Naive thymus-derived CD4-positive, alpha-beta T cell (primary cell): Measurements from ENCODE around the gene CIB1. TPM values are rescaled to one million over a fixed set of nuclear protein-coding genes. Genes with fewer than 3 reads are reported as not detected.

ENCODE experiments used
- ATAC-seq: fragments of 150-1000 bp; cut with Tn5 transposase; 2 replicates; pipeline ENCODE4 v1.10.0; 2021; ENCODE audit warnings: mild to moderate bottlenecking, moderate library complexity
- CTCF ChIA-PET: fragments of 350-600 bp; sonication (Branson Sonifier 250); formaldehyde crosslinking; loops from one replicate; lab custom pipeline; 2021; ENCODE audit warnings: antibody characterized with exemption; lab: Charles Lee
- POLR2A ChIA-PET: fragments of 350-600 bp; sonication (Branson Sonifier 250); formaldehyde crosslinking; loops from one replicate; lab custom pipeline; 2021; ENCODE audit warnings: antibody characterized with exemption, inconsistent platforms; lab: Charles Lee
- DNase-seq, 9 donors: peaks; one replicate each; pipeline versions ENCODE4 v3.0.0 to v3.0.0-alpha.2; 2020 to 2022; ENCODE audit warnings: mixed read lengths in 1 of 9
- H3K27ac ChIP-seq: one replicate; pipeline ENCODE4 v1.7.0; 2013; ENCODE audit warnings: mild to moderate bottlenecking, low read depth, low read length, moderate library complexity
- H3K27me3 ChIP-seq, 2 donors: one replicate each; pipeline ENCODE4 v1.7.0; 2013; ENCODE audit warnings: low read length in 2 of 2, mild to moderate bottlenecking in 2 of 2, moderate library complexity in 2 of 2; ENCODE audit not compliant: control insufficient read depth in 2 of 2, insufficient read depth in 2 of 2
- H3K36me3 ChIP-seq, 3 experiments: 1 replicate in 2 of 3; 2 replicates in 1 of 3; pipeline ENCODE4 v1.7.0; 2013; ENCODE audit warnings: low read length in 3 of 3, mild to moderate bottlenecking in 3 of 3, moderate library complexity in 1 of 3; ENCODE audit not compliant: insufficient read depth in 3 of 3, control insufficient read depth in 2 of 3
- H3K4me1 ChIP-seq, 2 donors: one replicate each; pipeline ENCODE4 v1.7.0; 2013; ENCODE audit warnings: low read length in 2 of 2, mild to moderate bottlenecking in 2 of 2, moderate library complexity in 1 of 2; ENCODE audit not compliant: control insufficient read depth in 2 of 2, insufficient read depth in 2 of 2
- H3K4me3 ChIP-seq: 2 replicates; pipeline ENCODE4 v1.7.0; 2013; ENCODE audit warnings: mild to moderate bottlenecking, low read length
- H3K9me3 ChIP-seq, 3 experiments: 1 replicate in 2 of 3; 2 replicates in 1 of 3; pipeline ENCODE4 v1.7.0; 2013; ENCODE audit warnings: low read length in 3 of 3; ENCODE audit not compliant: control insufficient read depth in 2 of 3
- H3K27ac Mint-ChIP-seq, 9 donors: one replicate each; pipeline ENCODE4 v1.8.0; 2020 to 2022; ENCODE audit warnings: mixed read lengths in 9 of 9, mild to moderate bottlenecking in 8 of 9, moderate library complexity in 5 of 9, inconsistent platforms in 2 of 9
- H3K27me3 Mint-ChIP-seq, 5 donors: one replicate each; pipeline ENCODE4 v1.8.0; 2021 to 2022; ENCODE audit warnings: mixed read lengths in 5 of 5, mild to moderate bottlenecking in 1 of 5
- H3K36me3 Mint-ChIP-seq, 5 donors: one replicate each; pipeline ENCODE4 v1.8.0; 2020 to 2022; ENCODE audit warnings: mixed read lengths in 5 of 5, mild to moderate bottlenecking in 3 of 5, inconsistent platforms in 1 of 5
- H3K4me1 Mint-ChIP-seq, 7 donors: one replicate each; pipeline ENCODE4 v1.8.0; 2020 to 2022; ENCODE audit warnings: mixed read lengths in 7 of 7, mild to moderate bottlenecking in 3 of 7, inconsistent platforms in 1 of 7
- H3K4me3 Mint-ChIP-seq, 10 donors: one replicate each; pipeline ENCODE4 v1.8.0; 2020 to 2022; ENCODE audit warnings: mild to moderate bottlenecking in 10 of 10, mixed read lengths in 10 of 10, moderate library complexity in 6 of 10, inconsistent platforms in 2 of 10
- H3K9me3 Mint-ChIP-seq, 11 donors: one replicate each; pipeline ENCODE4 v1.8.0; 2020 to 2022; ENCODE audit warnings: mixed read lengths in 11 of 11, mild to moderate bottlenecking in 4 of 11, inconsistent platforms in 1 of 11, moderate library complexity in 1 of 11
- intact Hi-C, 2 donors: fragments of 100-400 bp; cut with micrococcal nuclease; formaldehyde crosslinking; loops; one replicate each; pipeline ENCODE4 v1.15.1; 2023
- polyA plus RNA-seq, 2 donors: library from polyadenylated mRNA; unstranded; fragments of 300-500 nt; fragmentation: Illumina TruSeq; gene quantifications; one replicate each; pipeline ENCODE4 v1.2.3, GENCODE V29; 2021
- total RNA-seq, 6 experiments: library from RNA in 5 of 6; stranded (reverse) in 5 of 6; gene quantifications; 1 replicate in 5 of 6; 2 replicates in 1 of 6; pipeline ENCODE4 v1.2.3 and lab custom pipeline; 2021 to 2026

CIB1 gene
- total and polyA plus RNA-seq, 7 experiments from 2014 or later: 76.8 to 229 (median 133) TPM

DNA sequence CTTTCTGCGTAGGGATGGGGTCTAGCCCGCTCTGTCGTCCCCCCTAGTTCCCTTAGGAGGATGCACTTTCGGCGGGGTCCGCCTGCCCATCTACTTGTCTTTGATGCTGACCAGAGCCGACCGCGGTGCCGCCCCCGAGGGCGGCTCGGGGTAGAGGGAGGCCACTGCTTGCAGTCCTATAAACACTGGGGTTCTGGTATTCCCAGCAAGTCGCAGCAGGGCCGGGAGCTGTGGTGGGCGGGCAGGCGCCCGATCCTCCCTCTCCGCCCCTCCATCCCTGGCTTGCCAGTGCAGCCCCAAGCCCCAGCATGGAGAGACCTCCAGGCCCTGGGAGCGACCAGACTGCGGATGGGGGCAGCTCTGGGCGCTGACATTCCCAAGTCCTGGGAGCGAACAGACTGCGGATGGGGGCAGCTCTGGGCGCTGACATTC is 31.8 kb downstream of the CIB1 start:
- Mint-ChIP-seq H3K27ac (peak overlapping the region in 5 of 9 donors; percentile 75 to 88 (median 78)), H3K36me3 (peaks cover 0 to 3% (median 0%) of the 10 kb centered on the region in 5 donors), H3K4me3 (peak overlapping the region; percentile 81 to 96 (median 88)), H3K4me1 (peaks cover 21 to 36% (median 26%) of the 10 kb centered on the region in 7 donors), H3K9me3 (peaks cover 0 to 2% (median 0%) of the 10 kb centered on the region in 11 donors), H3K27me3 (peaks cover 0 to 3% (median 0%) of the 10 kb centered on the region in 5 donors)
- intact Hi-C loops: loop anchor here (1.0 to 5.0 kb wide), 7 partner anchors 11 to 100 kb away; partner anchors contain the start of genes CIB1 (in 1 of the 2), IDH2 (in 1 of the 2) and NGRN (in 1 of the 2)
- Histone ChIP-seq H3K36me3 (no peaks in the 10 kb centered on the region), H3K27me3 (no peaks in the 10 kb centered on the region), H3K4me1 (peaks cover 11 to 23% of the 10 kb centered on the region in 2 donors), H3K4me3 (peak overlapping the region; percentile 67), H3K27ac (peak overlapping the region; percentile 85), H3K9me3 (no peaks in the 10 kb centered on the region)
- DNase-seq (no peak), ATAC-seq (no peak)
- ChIA-PET POLR2A (interaction anchor here (0.8 to 6.6 kb wide), 14 partner anchors 8 to 103 kb away, joined by 3 to 95 read pairs (median 4); partner anchors contain the start of genes CIB1, GDPGP1, NGRN and TTLL13), CTCF (interaction anchor here (1.0 to 1.1 kb wide), 2 partner anchors 12 to 29 kb away, joined by 3 read pairs; no protein-coding TSS in a partner anchor)

DNA sequence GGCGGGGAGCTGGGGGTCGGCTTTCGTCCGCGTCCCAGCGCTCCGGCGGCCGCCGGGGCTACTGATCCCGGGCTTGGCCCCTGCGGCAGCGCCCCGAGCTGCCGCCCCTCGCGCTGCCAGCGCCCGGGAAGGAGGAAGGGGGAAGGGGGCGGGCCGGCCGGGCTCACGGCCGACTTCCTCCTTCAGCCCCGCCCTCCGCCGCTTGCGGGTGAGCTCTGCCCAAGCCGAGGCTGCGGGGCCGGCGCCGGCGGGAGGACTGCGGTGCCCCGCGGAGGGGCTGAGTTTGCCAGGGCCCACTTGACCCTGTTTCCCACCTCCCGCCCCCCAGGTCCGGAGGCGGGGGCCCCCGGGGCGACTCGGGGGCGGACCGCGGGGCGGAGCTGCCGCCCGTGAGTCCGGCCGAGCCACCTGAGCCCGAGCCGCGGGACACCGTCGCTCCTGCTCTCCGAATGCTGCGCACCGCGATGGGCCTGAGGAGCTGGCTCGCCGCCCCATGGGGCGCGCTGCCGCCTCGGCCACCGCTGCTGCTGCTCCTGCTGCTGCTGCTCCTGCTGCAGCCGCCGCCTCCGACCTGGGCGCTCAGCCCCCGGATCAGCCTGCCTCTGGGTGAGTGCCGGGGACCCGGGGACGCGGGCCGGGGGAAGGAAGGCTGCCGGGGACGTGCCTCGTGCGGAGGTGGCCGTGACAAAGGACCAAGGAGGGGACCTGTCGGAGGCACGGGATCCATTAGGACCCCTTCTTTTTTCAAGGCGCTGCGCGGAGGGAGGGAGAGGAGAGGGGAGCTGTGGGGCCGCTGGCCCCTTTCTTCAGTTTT is 32.4 kb downstream of the CIB1 start, which contains the start of gene SEMA4B:
SEMA4B (plus strand) TSS at position 201 of the 814 bp plus-strand sequence; CDS start at position 450, 249 bp downstream.
- peaks cover 21 to 36% (median 25%) of the 10 kb centered on the region in 7 donors for H3K4me1 Mint-ChIP-seq
- H3K27me3 Mint-ChIP-seq: peaks cover 0 to 3% (median 0%) of the 10 kb centered on the region in 5 donors
- H3K36me3 ChIP-seq: no peaks in the 10 kb centered on the region
- peaks cover 0 to 4% (median 0%) of the 10 kb centered on the region in 5 donors for H3K36me3 Mint-ChIP-seq
- H3K9me3 Mint-ChIP-seq: peaks cover 0 to 2% (median 0%) of the 10 kb centered on the region in 11 donors
- H3K27me3 ChIP-seq: no peaks in the 10 kb centered on the region
- no peaks in the 10 kb centered on the region for H3K9me3 ChIP-seq
- peak within 1 kb of the TSS; percentile 84 to 96 (median 89) for H3K4me3 Mint-ChIP-seq
- DNase-seq (peak; percentile 56 to 81 (median 70)), ATAC-seq (peak; percentile 92)
- CTCF ChIA-PET: interaction anchor here (0.6 to 1.1 kb wide), 2 partner anchors 12 to 87 kb away, joined by 3 read pairs; no protein-coding TSS in a partner anchor
- peak within 1 kb of the TSS; percentile 66 to 90 (median 82) for H3K27ac Mint-ChIP-seq
- peak within 1 kb of the TSS; percentile 67 for H3K4me3 ChIP-seq
- intact Hi-C loops: loop anchor here (1.0 to 5.0 kb wide), 7 partner anchors 10 to 99 kb away; partner anchors contain the start of genes CIB1 (in 1 of the 2), IDH2 (in 1 of the 2) and NGRN (in 1 of the 2)
- peak within 1 kb of the TSS; percentile 85 for H3K27ac ChIP-seq
- POLR2A ChIA-PET: interaction anchor here (0.6 to 6.6 kb wide), 21 partner anchors 7 to 328 kb away, joined by 3 to 95 read pairs (median 4); partner anchors contain the start of genes CIB1, GDPGP1, IDH2 and NGRN
- peaks cover 11 to 23% of the 10 kb centered on the region in 2 donors for H3K4me1 ChIP-seq

GRCh38 chr15:90200534-90201129 is 33.1 kb downstream of the CIB1 start:
- H3K4me1 ChIP-seq: peaks cover 11 to 23% of the 10 kb centered on the region in 2 donors
- no peak for DNase-seq
- peaks cover 0 to 2% (median 0%) of the 10 kb centered on the region in 11 donors for H3K9me3 Mint-ChIP-seq
- peak overlapping the region; percentile 85 for H3K27ac ChIP-seq
- H3K4me3 ChIP-seq: peak overlapping the region; percentile 67
- H3K4me1 Mint-ChIP-seq: peaks cover 19 to 34% (median 25%) of the 10 kb centered on the region in 7 donors
- CTCF ChIA-PET: interaction anchor here (0.6 to 1.4 kb wide), 3 partner anchors 9 to 88 kb away, joined by 3 to 7 read pairs (median 3); no protein-coding TSS in a partner anchor
- POLR2A ChIA-PET: interaction anchor here (0.7 to 6.6 kb wide), 17 partner anchors 9 to 329 kb away, joined by 3 to 95 read pairs (median 4); partner anchors contain the start of genes CIB1, GDPGP1, IDH2 and NGRN
- H3K9me3 ChIP-seq: no peaks in the 10 kb centered on the region
- ATAC-seq: no peak
- no peaks in the 10 kb centered on the region for H3K36me3 ChIP-seq
- H3K36me3 Mint-ChIP-seq: peaks cover 0 to 6% (median 0%) of the 10 kb centered on the region in 5 donors
- peak overlapping the region; percentile 63 to 90 (median 78) for H3K27ac Mint-ChIP-seq
- peaks cover 0 to 3% (median 0%) of the 10 kb centered on the region in 5 donors for H3K27me3 Mint-ChIP-seq
- intact Hi-C loops: loop anchor here (1.0 to 5.0 kb wide), 7 partner anchors 9 to 98 kb away; partner anchors contain the start of genes CIB1 (in 1 of the 2), IDH2 (in 1 of the 2) and NGRN (in 1 of the 2)
- peak overlapping the region; percentile 72 to 96 (median 84) for H3K4me3 Mint-ChIP-seq
- no peaks in the 10 kb centered on the region for H3K27me3 ChIP-seq

- Histone ChIP-seq H3K36me3 (no peaks in the 10 kb centered on the region), H3K27ac (no peak overlapping the region), H3K27me3 (no peaks in the 10 kb centered on the region), H3K9me3 (no peaks in the 10 kb centered on the region), H3K4me1 (peaks cover 7 to 21% of the 10 kb centered on the region in 2 donors), H3K4me3 (no peak overlapping the region)
- intact Hi-C loops: no loop called here
- ATAC-seq (no peak), DNase-seq (no peak)
- POLR2A ChIA-PET: interaction anchor here (0.6 to 1.7 kb wide), 4 partner anchors 7 to 154 kb away, joined by 3 to 6 read pairs (median 3); partner anchors contain the start of gene IDH2
- peaks cover 27 to 50% (median 31%) of the 10 kb centered on the region in 7 donors for H3K4me1 Mint-ChIP-seq
- peaks cover 0 to 2% (median 0%) of the 10 kb centered on the region in 11 donors for H3K9me3 Mint-ChIP-seq
- H3K4me3 Mint-ChIP-seq: no peak overlapping the region
- H3K36me3 Mint-ChIP-seq: peaks cover 0 to 12% (median 0%) of the 10 kb centered on the region in 5 donors
- H3K27me3 Mint-ChIP-seq: no peaks in the 10 kb centered on the region
- H3K27ac Mint-ChIP-seq: peak overlapping the region in 1 of 9 donors; percentile 34
- CTCF ChIA-PET: interaction anchor here (1.2 kb wide), 1 partner anchor 69 kb away, joined by 5 read pairs; no protein-coding TSS in a partner anchor
Measured at GRCh38 chr15:90194655-90195054, 39.1 kb downstream of the CIB1 start.

GRCh38 chr15:90192961-90193786 is 40.6 kb downstream of the CIB1 start:
- no peaks in the 10 kb centered on the region for H3K9me3 Mint-ChIP-seq
- CTCF ChIA-PET: interaction anchor here (0.5 to 2.3 kb wide), 4 partner anchors 25 to 189 kb away, joined by 3 to 10 read pairs (median 6); no protein-coding TSS in a partner anchor
- DNase-seq (peak in 4 of 9 donors; percentile 12 to 30 (median 25)), ATAC-seq (peak; percentile 41)
- peaks cover 7 to 21% of the 10 kb centered on the region in 2 donors for H3K4me1 ChIP-seq
- no peak overlapping the region for H3K4me3 ChIP-seq
- POLR2A ChIA-PET: interaction anchor here (0.7 to 4.2 kb wide), 6 partner anchors 8 to 320 kb away, joined by 3 to 32 read pairs (median 4); partner anchors contain the start of genes CIB1, GDPGP1 and SEMA4B
- no peaks in the 10 kb centered on the region for H3K27me3 Mint-ChIP-seq
- H3K4me1 Mint-ChIP-seq: peaks cover 22 to 48% (median 28%) of the 10 kb centered on the region in 7 donors
- no peaks in the 10 kb centered on the region for H3K36me3 ChIP-seq
- no peaks in the 10 kb centered on the region for H3K27me3 ChIP-seq
- H3K36me3 Mint-ChIP-seq: peaks cover 0 to 12% (median 0%) of the 10 kb centered on the region in 5 donors
- peak overlapping the region; percentile 44 for H3K27ac ChIP-seq
- peak overlapping the region; percentile 55 to 91 (median 81) for H3K27ac Mint-ChIP-seq
- no peaks in the 10 kb centered on the region for H3K9me3 ChIP-seq
- intact Hi-C loops: loop anchor here in 1 of 2 donors (1.0 to 2.0 kb wide), 2 partner anchors 38 to 72 kb away; partner anchors contain the start of gene NGRN
- H3K4me3 Mint-ChIP-seq: peak overlapping the region in 9 of 10 donors; percentile 34 to 88 (median 71)
